HCT116 (cell line): ENCODE measurements around the gene MAP3K9. TPM values are rescaled to one million over a fixed set of nuclear protein-coding genes. Genes with fewer than 3 reads are reported as not detected.

Experiments
- ATAC-seq: fragments of 200-7000 bp; cut with Tn5 transposase; 2 replicates; pipeline ENCODE4 v1.9.1; 2020; ENCODE audit warnings: mild to moderate bottlenecking, moderate library complexity
- BruUV-seq: library from RNA; stranded (reverse); fragments of 400-500 nt; replicated peaks from 2 replicates; lab custom pipeline; 2021; lab: Mats Ljungman, UMichigan
- CTCF ChIA-PET: fragments of 300-600 bp; sonication (Branson Sonifier 250); formaldehyde crosslinking; loops from one replicate; lab custom pipeline; 2021; ENCODE audit warnings: antibody characterized with exemption; lab: Charles Lee
- POLR2A ChIA-PET: fragments of 300-600, 350-600 bp; sonication (Branson Sonifier 250); formaldehyde crosslinking; loops from one replicate; lab custom pipeline; 2021; ENCODE audit warnings: antibody characterized with exemption; lab: Charles Lee
- RAD21 ChIA-PET, 2 experiments: fragments of 300-600 bp; sonication (Branson Sonifier 250); formaldehyde crosslinking; loops; one replicate each; lab custom pipeline; 2023; ENCODE audit warnings: low total read pairs in 2 of 2; ENCODE audit not compliant: uncharacterized antibody in 2 of 2, unreplicated experiment in 2 of 2, low non-redundant PET in 1 of 2; lab: Charles Lee
- DNase-seq: peaks from one replicate; pipeline ENCODE4 v3.0.0-alpha.2; 2010; ENCODE audit warnings: low read depth, low spot score
- H2AFZ ChIP-seq: fragments of 200-600 bp; shearing (Covaris generic), sonication (generic); 2 replicates; pipeline ENCODE4 v1.6.1; 2017; ENCODE audit warnings: low read depth, mixed run types, mixed read lengths, antibody characterized with exemption, low read length; ENCODE audit not compliant: poor library complexity, severe bottlenecking
- H3K27ac ChIP-seq: 2 replicates; pipeline ENCODE4 v1.5.1; 2012; ENCODE audit warnings: low read depth, low read length
- H3K27me3 ChIP-seq: fragments of 200-600 bp; sonication (generic); 2 replicates; pipeline ENCODE4 v1.6.1; 2016; ENCODE audit warnings: mixed run types, low read length, mixed read lengths; ENCODE audit not compliant: insufficient read depth
- H3K36me3 ChIP-seq, 2 experiments: fragments of 200-500 bp in 1 of 2; fragments of 200-600 bp in 1 of 2; sonication (Bioruptor generic) in 1 of 2; sonication (generic) in 1 of 2; 2 replicates each; pipeline versions ENCODE4 v1.5.1 to v1.6.1; 2014 to 2016; ENCODE audit warnings: low read length in 2 of 2, inconsistent platforms in 1 of 2, mixed read lengths in 1 of 2, mixed run types in 1 of 2; ENCODE audit not compliant: insufficient read depth in 2 of 2, control insufficient read depth in 1 of 2
- H3K4me1 ChIP-seq, 2 experiments: fragments of 200-600 bp in 1 of 2; sonication (generic) in 1 of 2; 2 replicates each; pipeline versions ENCODE4 v1.5.1 to v1.6.1; 2012 to 2017; ENCODE audit warnings: low read length in 2 of 2, inconsistent platforms in 1 of 2, mild to moderate bottlenecking in 1 of 2, mixed read lengths in 1 of 2, mixed run types in 1 of 2, moderate library complexity in 1 of 2; ENCODE audit not compliant: insufficient read depth in 2 of 2, control insufficient read depth in 1 of 2
- H3K4me2 ChIP-seq: fragments of 200-600 bp; sonication (generic); 2 replicates; pipeline ENCODE4 v1.6.1; 2017; ENCODE audit warnings: mixed run types, low read length, mixed read lengths
- H3K4me3 ChIP-seq, 2 experiments: fragments of 200-600 bp in 1 of 2; sonication (generic) in 1 of 2; replicated peaks in 1 of 2; 2 replicates each; pipeline ENCODE4 v1.5.1; 2011 to 2016; ENCODE audit warnings: low read length in 2 of 2, control low read depth in 1 of 2, low read depth in 1 of 2, mild to moderate bottlenecking in 1 of 2, mixed read lengths in 1 of 2, mixed run types in 1 of 2
- H3K79me2 ChIP-seq: fragments of 200-600 bp; sonication (generic); 2 replicates; pipeline ENCODE4 v1.6.1; 2017; ENCODE audit warnings: mild to moderate bottlenecking, mixed run types, low read length, moderate library complexity, mixed read lengths; ENCODE audit not compliant: insufficient read depth
- H3K9ac ChIP-seq: fragments of 200-600 bp; sonication (generic); 2 replicates; pipeline ENCODE4 v1.6.1; 2016; ENCODE audit warnings: low read length, mixed read lengths
- H3K9me2 ChIP-seq: fragments of 200-600 bp; sonication (generic), shearing (Covaris generic); 2 replicates; pipeline ENCODE4 v1.6.1; 2017; ENCODE audit warnings: mixed run types, mild to moderate bottlenecking, moderate library complexity; ENCODE audit not compliant: insufficient read depth
- H3K9me3 ChIP-seq, 2 experiments: fragments of 200-500 bp in 1 of 2; fragments of 200-600 bp in 1 of 2; sonication (Bioruptor generic) in 1 of 2; sonication (generic) in 1 of 2; 2 replicates each; pipeline ENCODE4 v1.6.1; 2014 to 2017; ENCODE audit warnings: low read length in 2 of 2, mixed read lengths in 2 of 2, inconsistent platforms in 1 of 2, low read depth in 1 of 2, mild to moderate bottlenecking in 1 of 2, mixed run types in 1 of 2, moderate library complexity in 1 of 2; ENCODE audit not compliant: control insufficient read depth in 1 of 2, insufficient read depth in 1 of 2
- H4K20me1 ChIP-seq: fragments of 200-600 bp; sonication (generic), shearing (Covaris generic); 2 replicates; pipeline ENCODE4 v1.6.1; 2017; ENCODE audit warnings: mixed run types, mild to moderate bottlenecking, moderate library complexity; ENCODE audit not compliant: insufficient read depth
- CBX3 ChIP-seq: IDR thresholded peaks from 2 replicates; pipeline ENCODE4 v1.6.1; 2012; ENCODE audit warnings: low read depth
- EGR1 ChIP-seq: IDR thresholded peaks from 2 replicates; pipeline ENCODE4 v1.6.1; 2012; ENCODE audit warnings: low read depth
- JUND ChIP-seq: IDR thresholded peaks from 2 replicates; pipeline ENCODE4 v1.6.1; 2012
- RAD21 ChIP-seq: IDR thresholded peaks from 2 replicates; pipeline ENCODE4 v1.6.1; 2012; ENCODE audit warnings: low read depth, mild to moderate bottlenecking
- SIN3A ChIP-seq: IDR thresholded peaks from 2 replicates; pipeline ENCODE4 v1.6.1; 2012; ENCODE audit warnings: low read depth
- SP1 ChIP-seq: IDR thresholded peaks from 2 replicates; pipeline ENCODE4 v1.6.1; 2012; ENCODE audit warnings: low read depth
- SRF ChIP-seq: IDR thresholded peaks from 2 replicates; pipeline ENCODE4 v1.6.1; 2012; ENCODE audit warnings: low read depth
- TCF7L2 ChIP-seq: IDR thresholded peaks from 2 replicates; pipeline ENCODE4 v1.7.0; 2011; ENCODE audit warnings: borderline replicate concordance, inconsistent platforms; ENCODE audit not compliant: insufficient read depth, insufficient read length; ENCODE audit errors: extremely low read depth
- ZBTB33 ChIP-seq: IDR thresholded peaks from 2 replicates; pipeline ENCODE4 v1.6.1; 2011; ENCODE audit warnings: mild to moderate bottlenecking, low read length, moderate library complexity; ENCODE audit not compliant: insufficient replicate concordance; ENCODE audit errors: extremely low read depth
- intact Hi-C: fragments of 100-400 bp; cut with micrococcal nuclease; formaldehyde crosslinking; loops from 2 replicates; pipeline ENCODE4 v1.10.0; 2022
- total RNA-seq: library from RNA; stranded (reverse); gene quantifications from one replicate; pipeline ENCODE4 v1.2.1, GENCODE V29; 2021; ENCODE audit not compliant: unreplicated experiment
- TF ChIP-seq, protein P1 (sequence below): IDR thresholded peaks from 2 replicates; pipeline ENCODE4 v1.6.1; 2012; ENCODE audit warnings: low read depth

Gene MAP3K9
- total RNA-seq, 1 experiment from 2014 or later, result 11.7 TPM

DNA sequence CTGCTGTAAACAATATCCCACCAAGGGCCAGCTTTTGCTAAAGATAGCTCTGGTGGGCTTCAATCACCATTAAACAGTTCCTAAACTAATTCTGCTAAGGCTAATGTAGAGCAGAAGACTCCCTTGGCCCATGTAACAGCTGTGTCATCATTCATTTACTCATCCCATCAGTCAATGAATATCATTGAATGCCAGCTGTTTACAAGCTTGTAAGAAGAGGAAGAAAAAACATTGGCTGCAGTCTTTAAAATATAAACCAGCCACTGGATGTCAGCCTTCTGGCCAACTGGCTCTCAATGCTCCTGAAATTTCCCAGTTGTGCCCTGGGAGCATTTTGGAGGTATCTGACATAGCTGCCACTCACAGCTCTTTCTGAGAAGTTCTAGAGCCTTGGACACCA, 18.0 kb upstream of the MAP3K9 start:
- POLR2A ChIA-PET, result interaction anchor here (0.9 kb wide), 1 partner anchor 18 kb away, joined by 5 read pairs; the partner anchor contains the start of gene MAP3K9
- H3K9me2 ChIP-seq, result no peaks in the 10 kb centered on the region
- H3K4me2 ChIP-seq, result no peak overlapping the region

More for the DNA sequence above, 18.0 kb upstream of the MAP3K9 start:
- TF ChIP-seq ZBTB33 (no peak), EGR1 (no peak), TCF7L2 (no peak), CBX3 (no peak), SRF (no peak), RAD21 (no peak), SP1 (no peak), SIN3A (no peak), JUND (no peak)
- TF ChIP-seq, protein P1, sequence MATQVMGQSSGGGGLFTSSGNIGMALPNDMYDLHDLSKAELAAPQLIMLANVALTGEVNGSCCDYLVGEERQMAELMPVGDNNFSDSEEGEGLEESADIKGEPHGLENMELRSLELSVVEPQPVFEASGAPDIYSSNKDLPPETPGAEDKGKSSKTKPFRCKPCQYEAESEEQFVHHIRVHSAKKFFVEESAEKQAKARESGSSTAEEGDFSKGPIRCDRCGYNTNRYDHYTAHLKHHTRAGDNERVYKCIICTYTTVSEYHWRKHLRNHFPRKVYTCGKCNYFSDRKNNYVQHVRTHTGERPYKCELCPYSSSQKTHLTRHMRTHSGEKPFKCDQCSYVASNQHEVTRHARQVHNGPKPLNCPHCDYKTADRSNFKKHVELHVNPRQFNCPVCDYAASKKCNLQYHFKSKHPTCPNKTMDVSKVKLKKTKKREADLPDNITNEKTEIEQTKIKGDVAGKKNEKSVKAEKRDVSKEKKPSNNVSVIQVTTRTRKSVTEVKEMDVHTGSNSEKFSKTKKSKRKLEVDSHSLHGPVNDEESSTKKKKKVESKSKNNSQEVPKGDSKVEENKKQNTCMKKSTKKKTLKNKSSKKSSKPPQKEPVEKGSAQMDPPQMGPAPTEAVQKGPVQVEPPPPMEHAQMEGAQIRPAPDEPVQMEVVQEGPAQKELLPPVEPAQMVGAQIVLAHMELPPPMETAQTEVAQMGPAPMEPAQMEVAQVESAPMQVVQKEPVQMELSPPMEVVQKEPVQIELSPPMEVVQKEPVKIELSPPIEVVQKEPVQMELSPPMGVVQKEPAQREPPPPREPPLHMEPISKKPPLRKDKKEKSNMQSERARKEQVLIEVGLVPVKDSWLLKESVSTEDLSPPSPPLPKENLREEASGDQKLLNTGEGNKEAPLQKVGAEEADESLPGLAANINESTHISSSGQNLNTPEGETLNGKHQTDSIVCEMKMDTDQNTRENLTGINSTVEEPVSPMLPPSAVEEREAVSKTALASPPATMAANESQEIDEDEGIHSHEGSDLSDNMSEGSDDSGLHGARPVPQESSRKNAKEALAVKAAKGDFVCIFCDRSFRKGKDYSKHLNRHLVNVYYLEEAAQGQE, result no peak
- Histone ChIP-seq H3K27me3 (no peaks in the 10 kb centered on the region), H3K9me3 (no peaks in the 10 kb centered on the region), H3K4me1 (peaks cover 6 to 7% of the 10 kb centered on the region in 2 experiments; a peak in 2 of 4 replicates), H3K36me3 (no peaks in the 10 kb centered on the region), H3K79me2 (no peaks in the 10 kb centered on the region), H3K27ac (no peak overlapping the region), H3K9ac (no peak overlapping the region), H4K20me1 (no peaks in the 10 kb centered on the region), H3K4me3 (no peak overlapping the region), H2AFZ (no peak overlapping the region)
- ChIA-PET CTCF (interaction anchor here (1.7 kb wide), 1 partner anchor 10 kb away, joined by 13 read pairs; no protein-coding TSS in a partner anchor), RAD21 (no interaction called here)
- no TSS peak for BruUV-seq
- DNase-seq (no peak), ATAC-seq (no peak)
- intact Hi-C loops, result loop anchor here (10.0 kb wide), 1 partner anchor 927 kb away; no protein-coding TSS in a partner anchor
